Activated CD8-positive, alpha-beta memory T cell treated with anti-CD3 and anti-CD28 coated beads for 48 hours (primary cell): ENCODE measurements around the gene TMEM203.

Experiments used
- DNase-seq, 3 experiments: peaks; one replicate each; pipeline ENCODE4 v3.0.0-alpha.2; 2020; ENCODE audit warnings: low read depth in 2 of 3, low spot score in 2 of 3

The TMEM203 gene

GRCh38 chr9:137230705-137231371 is 25.4 kb upstream of the TMEM203 start, which contains the start of gene SLC34A3:
Gene SLC34A3, plus strand, starts transcription at chr9:137230901. Its CDS starts 802 bp downstream, at chr9:137231703.
- DNase-seq, result no peak

DNA sequence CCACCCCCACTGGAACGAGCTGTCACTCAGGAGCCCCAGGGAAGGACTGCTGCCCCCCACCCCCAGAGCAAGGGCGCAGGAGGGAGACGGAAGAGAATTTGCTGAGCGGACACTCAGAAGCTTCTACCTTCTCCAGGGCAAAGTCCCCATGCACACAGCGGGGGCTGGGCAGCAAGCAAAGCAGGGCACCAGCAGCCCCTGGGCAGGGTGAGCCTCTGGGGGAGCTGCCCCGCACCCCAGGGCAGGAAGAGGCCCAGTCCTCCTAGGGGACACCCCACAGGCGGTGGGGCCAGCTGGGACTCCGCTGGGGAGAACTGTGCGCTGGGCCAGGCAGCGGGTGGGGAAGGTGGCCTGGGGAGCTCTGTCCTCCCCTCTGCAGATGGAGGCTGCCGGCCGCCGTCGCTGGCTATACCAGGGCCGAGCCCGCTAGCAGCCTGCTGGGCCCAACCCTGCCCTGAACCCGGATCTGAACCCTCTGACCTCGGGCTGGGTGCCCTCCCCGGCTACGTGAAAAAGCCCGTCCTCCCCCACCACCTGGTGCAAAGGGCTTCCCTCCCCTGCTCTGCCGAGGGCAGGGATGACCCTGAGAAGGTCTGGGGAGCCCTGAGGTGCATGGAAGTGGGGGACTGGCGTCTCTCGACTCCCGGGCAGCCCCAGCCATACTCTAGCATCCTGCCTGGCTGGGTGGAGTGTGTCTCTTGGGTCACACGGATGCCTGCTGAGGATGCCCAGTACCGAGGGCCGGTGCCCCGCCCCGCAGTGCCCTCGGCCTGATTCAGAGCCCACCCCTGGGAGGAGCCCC is 24.7 kb upstream of the TMEM203 start:
- no peak for DNase-seq

- DNase-seq, result no peak
Observed at GRCh38 chr9:137228968-137229896, 23.8 kb upstream of the TMEM203 start.

DNA sequence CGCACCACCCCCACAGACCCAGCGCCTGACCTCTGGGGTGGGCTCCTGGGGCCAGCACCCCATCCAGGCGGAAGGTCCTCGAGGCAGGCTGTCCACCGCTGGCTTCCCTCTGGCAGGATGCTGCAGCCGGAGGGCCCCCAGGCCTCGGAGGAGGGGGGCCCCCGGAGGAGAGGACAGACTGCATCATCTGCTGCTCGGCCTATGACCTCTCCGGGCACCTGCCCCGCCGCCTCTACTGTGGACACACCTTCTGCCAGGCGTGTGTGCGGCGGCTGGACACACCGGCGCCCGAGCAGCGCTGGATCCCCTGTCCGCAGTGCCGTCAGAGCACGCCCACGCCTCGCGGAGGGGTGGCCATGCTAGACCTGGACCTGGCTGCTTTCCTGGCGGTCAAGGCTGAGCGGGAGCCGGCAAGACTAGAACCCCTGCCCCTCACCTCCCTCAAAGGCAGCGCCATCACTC is 23.1 kb upstream of the TMEM203 start:
- DNase-seq, result no peak

- DNase-seq, result no peak
Observed at GRCh38 chr9:137227853-137228505, 22.5 kb upstream of the TMEM203 start.

- peak; percentile 51 to 79 (median 72) for DNase-seq
Observed at GRCh38 chr9:137227054-137227852, 21.8 kb upstream of the TMEM203 start, which contains the start of gene RNF224. Gene RNF224, plus strand, starts transcription at chr9:137227502. Its CDS starts 834 bp downstream, at chr9:137228336.

GRCh38 chr9:137226338-137227053 is 21.0 kb upstream of the TMEM203 start:
- no peak for DNase-seq

DNA sequence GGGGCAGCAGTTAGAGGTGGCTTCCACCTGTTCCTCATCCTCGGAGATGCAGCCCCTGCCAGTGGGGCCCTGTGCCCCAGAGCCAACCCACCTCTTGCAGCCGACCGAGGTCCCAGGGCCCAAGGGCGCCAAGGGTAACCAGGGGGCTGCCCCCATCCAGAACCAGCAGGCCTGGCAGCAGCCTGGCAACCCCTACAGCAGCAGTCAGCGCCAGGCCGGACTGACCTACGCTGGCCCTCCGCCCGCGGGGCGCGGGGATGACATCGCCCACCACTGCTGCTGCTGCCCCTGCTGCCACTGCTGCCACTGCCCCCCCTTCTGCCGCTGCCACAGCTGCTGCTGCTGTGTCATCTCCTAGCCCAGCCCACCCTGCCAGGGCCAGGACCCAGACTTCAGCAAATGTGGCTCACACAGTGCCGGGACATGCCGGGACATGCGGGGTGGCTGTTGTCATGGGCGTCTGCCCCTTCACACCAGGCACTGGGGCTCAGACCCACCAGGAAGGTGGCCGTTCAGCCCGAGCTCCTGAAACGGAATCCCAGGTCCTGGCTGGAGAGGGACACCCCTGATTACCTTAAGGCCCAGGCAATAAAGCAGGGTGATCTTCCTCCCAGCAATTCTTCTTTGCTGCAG is 20.4 kb upstream of the TMEM203 start:
- DNase-seq, result no peak

DNA sequence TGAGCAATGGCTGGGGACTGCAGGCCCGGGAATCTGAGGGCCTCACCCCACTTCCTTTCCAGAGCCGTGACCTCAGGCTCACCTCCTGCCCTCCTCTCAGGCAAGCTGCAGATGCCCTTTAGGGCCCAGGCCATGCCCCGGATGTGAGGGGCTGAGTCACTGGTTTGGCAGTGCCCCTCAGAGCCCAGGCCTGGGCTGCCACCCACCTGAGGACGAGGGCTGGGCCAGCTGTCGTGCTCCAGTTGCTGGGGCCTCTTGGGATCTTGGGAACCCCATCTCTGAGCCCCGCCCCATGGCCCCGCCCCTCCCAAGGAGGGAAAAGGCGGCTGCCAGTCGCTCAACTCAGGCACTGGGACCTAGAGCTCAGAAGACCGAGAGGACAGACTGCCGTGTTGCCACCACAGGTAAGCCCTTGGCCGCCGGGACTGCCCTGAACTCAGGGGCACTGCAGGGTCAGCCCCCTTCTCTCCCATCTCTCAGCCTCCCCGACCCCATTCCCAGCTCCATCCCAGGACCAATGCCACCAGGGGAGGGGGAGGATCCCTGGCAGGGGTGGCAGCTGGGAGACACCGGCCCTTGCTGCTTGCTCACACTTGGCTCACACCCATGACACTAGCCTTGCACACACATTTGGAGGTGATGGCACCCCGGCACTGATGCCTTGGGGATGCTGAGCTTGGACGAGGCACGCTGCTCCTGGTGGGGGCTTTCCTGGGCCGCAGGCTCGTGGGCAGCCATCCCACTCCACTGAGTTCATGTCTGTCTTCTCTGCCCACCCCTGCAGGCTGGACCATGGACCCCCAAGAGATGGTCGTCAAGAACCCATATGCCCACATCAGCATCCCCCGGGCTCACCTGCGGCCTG is 19.6 kb upstream of the TMEM203 start, which contains the start of gene CYSRT1:
TSS of gene CYSRT1 (plus strand) at position 345 of the 865 bp plus-strand sequence. CDS start at position 793, 448 bp downstream.
- no peak for DNase-seq

- peak; percentile 97 to 99 (median 99) for DNase-seq
Observed at GRCh38 chr9:137223078-137223970, 17.9 kb upstream of the TMEM203 start.

- DNase-seq, result no peak
Observed at GRCh38 chr9:137222190-137223077, 17.0 kb upstream of the TMEM203 start, which contains the start of gene RNF208. Gene RNF208, minus strand, starts transcription at chr9:137222240. Its CDS starts 1,028 bp downstream, at chr9:137221212.

DNA sequence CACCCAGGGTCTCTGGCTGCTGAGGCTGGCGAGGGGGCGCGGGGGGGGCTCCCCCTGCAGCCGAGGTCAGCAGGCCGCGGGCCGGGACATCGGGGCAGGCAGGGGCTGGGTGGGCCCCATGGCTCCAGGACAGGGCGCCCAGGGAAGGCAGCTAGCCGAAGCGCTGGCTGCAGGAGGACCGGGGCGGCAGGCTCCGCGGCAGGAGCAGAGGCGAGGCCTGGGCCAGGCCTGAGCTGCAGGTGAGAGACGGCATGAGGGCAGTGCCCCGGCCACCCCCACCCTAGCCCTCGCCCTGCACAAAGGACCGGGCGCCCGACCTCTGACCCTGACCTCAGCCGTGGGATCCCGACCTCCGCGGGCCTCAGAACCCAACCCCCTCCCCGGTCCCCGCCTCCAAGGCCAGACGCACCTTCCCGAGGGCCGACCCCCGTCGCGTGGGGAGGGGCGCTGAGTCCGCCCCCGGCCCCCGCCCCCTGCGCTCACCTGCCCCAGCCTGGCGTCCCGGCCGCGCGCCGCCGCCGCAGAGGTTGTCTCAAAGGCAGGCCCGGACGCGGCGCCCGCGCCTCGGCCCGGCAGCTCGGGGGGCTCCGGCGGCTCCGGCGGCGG is 16.2 kb upstream of the TMEM203 start:
- DNase-seq, result no peak

DNA sequence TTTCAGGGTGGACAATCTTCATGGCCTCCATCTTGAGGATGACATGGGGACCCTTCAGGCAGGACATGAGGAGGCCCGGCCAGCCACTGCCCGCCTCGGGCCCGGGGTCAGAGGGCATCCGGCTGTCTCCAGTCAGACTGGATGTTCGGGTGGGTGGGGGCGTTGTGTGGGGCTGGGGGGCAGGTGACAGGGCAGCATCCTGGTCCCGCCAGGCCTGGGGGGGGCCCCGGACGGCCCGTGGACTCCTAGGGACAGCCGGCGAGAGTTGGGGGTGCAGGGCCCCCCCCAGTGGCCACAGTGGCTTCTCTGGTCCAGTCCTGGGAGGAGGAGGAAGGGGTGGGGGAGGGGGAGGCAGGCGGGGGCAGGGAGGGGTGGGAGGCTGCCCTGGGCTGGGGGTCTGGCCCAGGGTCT is 15.7 kb upstream of the TMEM203 start:
- DNase-seq, result no peak

- no peak for DNase-seq
Observed at GRCh38 chr9:137220317-137221094, 15.1 kb upstream of the TMEM203 start.
